ENCODE measurements around the gene SRGAP3.

Gene SRGAP3

DNA sequence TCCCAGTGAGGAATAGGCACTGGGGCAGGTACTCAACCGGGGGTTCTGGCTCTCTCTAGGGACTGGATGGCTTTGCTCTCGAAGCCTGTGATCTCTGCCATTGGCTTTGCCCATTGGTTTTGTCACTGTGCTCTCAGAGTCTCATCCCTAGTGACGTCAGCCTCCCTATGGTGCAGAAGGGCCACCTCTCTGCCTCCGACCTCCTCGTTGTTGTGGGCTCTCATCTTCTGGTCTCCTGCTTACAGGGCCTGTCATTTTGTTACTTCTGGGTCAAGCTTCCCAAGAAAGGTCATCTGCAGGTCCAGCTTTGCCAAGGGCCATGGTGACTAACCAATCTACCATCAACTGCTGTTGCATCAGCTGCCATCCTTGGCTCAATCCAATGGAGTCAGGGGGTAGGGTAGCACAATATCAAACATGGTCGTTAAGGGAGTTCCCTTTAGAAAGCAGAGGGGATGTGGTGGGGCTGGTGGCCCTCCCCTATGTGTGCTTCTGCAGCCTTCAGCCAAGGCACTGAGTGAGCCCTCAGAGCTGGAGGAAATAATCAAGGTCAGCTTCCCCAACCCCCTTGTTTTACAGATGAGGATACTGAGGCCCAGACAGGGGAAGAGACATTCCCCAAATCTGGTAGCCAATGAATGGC, 272.8 kb downstream of the SRGAP3 start:
- Histone ChIP-seq H3K4me1 (ENCODE audit: low read length) (0 out of 2 replicates have a peak, but pooled peaks cover under 1% of the 10 kb centered on the region), H3K36me3 (replicated peaks; ENCODE audit: low read depth, low read length) (no peaks in the 10 kb centered on the region), H3K9ac (ENCODE audit: low read length) (no peak overlapping the region), H3K27ac (ENCODE audit: low read length) (no peak overlapping the region), H3K79me2 (ENCODE audit: low read length) (no peaks in the 10 kb centered on the region), H3K9me3 (ENCODE audit: insufficient read depth, low read length) (0 out of 2 replicates have a peak, but pooled peaks cover 5% of the 10 kb centered on the region), H3K4me2 (ENCODE audit: low read length) (no peak overlapping the region), H3K4me3 (ENCODE audit: low read length) (no peak overlapping the region), H2AFZ (ENCODE audit: low read depth, low read length) (no peak overlapping the region), H3K27me3 (ENCODE audit: low read depth, low read length) (peaks cover 29% of the 10 kb centered on the region), H4K20me1 (ENCODE audit: insufficient read depth, low read length) (no peaks in the 10 kb centered on the region)
- TF ChIP-seq EZH2phosphoT487 (IDR thresholded peaks at IDR 0.05; ENCODE audit: low read depth) = no peak
- TF ChIP-seq, protein P1, sequence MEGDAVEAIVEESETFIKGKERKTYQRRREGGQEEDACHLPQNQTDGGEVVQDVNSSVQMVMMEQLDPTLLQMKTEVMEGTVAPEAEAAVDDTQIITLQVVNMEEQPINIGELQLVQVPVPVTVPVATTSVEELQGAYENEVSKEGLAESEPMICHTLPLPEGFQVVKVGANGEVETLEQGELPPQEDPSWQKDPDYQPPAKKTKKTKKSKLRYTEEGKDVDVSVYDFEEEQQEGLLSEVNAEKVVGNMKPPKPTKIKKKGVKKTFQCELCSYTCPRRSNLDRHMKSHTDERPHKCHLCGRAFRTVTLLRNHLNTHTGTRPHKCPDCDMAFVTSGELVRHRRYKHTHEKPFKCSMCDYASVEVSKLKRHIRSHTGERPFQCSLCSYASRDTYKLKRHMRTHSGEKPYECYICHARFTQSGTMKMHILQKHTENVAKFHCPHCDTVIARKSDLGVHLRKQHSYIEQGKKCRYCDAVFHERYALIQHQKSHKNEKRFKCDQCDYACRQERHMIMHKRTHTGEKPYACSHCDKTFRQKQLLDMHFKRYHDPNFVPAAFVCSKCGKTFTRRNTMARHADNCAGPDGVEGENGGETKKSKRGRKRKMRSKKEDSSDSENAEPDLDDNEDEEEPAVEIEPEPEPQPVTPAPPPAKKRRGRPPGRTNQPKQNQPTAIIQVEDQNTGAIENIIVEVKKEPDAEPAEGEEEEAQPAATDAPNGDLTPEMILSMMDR (IDR thresholded peaks at IDR 0.05; ENCODE audit: low read depth, low read length) = no peak

DNA sequence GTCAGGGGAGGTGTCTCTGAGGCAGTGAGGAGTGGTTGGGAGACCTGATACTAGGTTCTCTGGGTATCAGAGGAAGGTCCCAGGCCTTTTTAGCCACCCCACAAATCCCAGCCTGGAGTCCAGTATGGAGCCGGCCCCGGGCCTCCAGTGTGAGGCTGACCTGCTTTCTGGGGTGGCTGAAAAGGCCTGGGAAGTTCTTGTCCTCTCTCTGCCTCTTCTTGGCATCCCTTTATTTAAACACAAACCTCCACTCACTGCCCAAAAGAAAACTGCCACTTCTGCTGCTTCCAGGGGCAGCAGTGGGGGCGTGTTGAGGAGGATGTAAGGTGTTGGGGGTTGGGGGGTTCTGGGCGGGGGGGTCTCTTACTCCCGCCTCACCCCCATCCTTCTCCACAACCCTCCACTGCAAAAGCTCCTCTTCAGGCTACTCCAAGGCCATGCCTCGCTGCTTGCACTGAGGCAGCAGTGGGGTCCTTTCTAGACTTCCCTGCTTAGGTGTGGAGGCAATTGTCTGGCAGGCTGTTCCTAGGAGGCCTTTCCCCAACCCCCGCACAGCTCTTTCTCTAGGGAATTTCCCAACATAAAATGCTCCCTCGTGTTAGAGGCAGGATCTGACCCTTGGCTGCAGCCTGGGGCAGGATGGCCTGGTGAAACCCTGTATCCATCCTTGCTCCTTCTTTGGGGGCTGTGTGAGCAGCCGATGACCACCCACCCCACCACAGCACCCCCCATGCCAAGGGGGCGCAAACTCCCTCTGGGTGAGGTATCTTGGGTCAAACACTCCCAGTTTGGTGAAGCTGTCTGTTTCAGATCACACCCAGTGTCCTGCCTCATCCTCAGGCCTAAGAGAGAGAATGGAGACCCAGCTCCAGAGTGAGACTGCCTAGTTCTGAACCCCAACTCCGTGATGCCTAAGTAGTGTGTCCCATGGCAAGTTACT, 274.1 kb downstream of the SRGAP3 start:
- peaks cover 4% of the 10 kb centered on the region for H3K4me1 ChIP-seq (ENCODE audit: low read length)
- H3K4me2 ChIP-seq (ENCODE audit: low read length) = no peak overlapping the region
- peak overlapping the region; percentile 52; the same call in 1 of the 2 replicates for H2AFZ ChIP-seq (ENCODE audit: low read depth, low read length)
- H4K20me1 ChIP-seq (ENCODE audit: insufficient read depth, low read length) = no peaks in the 10 kb centered on the region
- H3K79me2 ChIP-seq (ENCODE audit: low read length) = no peaks in the 10 kb centered on the region
- H3K9ac ChIP-seq (ENCODE audit: low read length) = no peak overlapping the region
- TF ChIP-seq EZH2phosphoT487 (IDR thresholded peaks at IDR 0.05; ENCODE audit: low read depth) = no peak
- TF ChIP-seq, protein P1 (IDR thresholded peaks at IDR 0.05; ENCODE audit: low read depth, low read length) = no peak
- no peaks in the 10 kb centered on the region for H3K36me3 ChIP-seq (replicated peaks; ENCODE audit: low read depth, low read length)
- no peak overlapping the region for H3K27ac ChIP-seq (ENCODE audit: low read length)
- H3K9me3 ChIP-seq (ENCODE audit: insufficient read depth, low read length) = 0 out of 2 replicates have a peak, but pooled peaks cover 5% of the 10 kb centered on the region
- peaks cover 28% of the 10 kb centered on the region for H3K27me3 ChIP-seq (ENCODE audit: low read depth, low read length)
- H3K4me3 ChIP-seq (ENCODE audit: low read length) = no peak overlapping the region

DNA sequence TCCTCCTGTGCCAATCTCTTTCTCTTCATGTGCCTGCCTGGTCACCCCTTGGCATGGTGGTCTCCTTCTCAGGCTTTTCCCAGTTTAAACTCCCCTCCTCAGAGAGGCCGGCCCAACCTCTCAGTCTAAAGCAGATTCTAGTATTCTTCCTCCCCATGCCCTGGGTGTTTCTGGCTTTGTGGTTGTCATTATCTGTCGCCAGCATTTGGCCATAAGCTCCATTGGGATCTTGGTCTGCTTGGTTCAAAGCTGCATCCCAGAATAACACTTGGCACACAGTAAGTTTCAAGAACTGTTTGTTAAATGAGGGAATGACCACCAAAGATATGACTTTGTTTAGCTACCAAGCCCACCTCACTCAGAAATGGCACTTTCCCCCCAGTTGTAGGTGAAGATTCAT, 275.0 kb downstream of the SRGAP3 start:
- H3K9me3 ChIP-seq (ENCODE audit: insufficient read depth, low read length) = 0 out of 2 replicates have a peak, but pooled peaks cover 5% of the 10 kb centered on the region
- peaks cover 4% of the 10 kb centered on the region for H3K4me1 ChIP-seq (ENCODE audit: low read length)
- TF ChIP-seq, protein P1 (IDR thresholded peaks at IDR 0.05; ENCODE audit: low read depth, low read length) = no peak
- TF ChIP-seq EZH2phosphoT487 (IDR thresholded peaks at IDR 0.05; ENCODE audit: low read depth) = no peak

DNA sequence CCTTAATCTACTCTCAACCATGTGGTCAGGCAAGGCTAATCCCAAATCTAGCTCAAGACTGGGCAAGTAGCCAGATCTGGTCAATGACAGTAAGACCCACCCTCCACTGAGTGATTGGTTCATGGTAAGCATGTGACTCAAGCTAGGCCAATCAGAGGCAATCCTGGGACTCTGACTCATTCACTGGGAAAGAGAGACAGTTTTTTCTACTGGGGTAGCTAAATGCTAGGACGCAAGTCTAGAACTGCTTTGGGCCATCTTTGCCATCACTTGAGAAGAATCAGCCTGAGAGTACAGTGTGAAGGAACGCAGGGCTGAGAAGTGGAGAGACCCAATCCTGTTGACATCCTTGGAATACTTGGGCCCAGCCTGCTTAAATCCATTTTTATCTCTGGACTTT, 276.8 kb downstream of the SRGAP3 start:
- H3K27ac ChIP-seq (ENCODE audit: low read length) = no peak overlapping the region
- H3K79me2 ChIP-seq (ENCODE audit: low read length) = no peaks in the 10 kb centered on the region
- H3K4me2 ChIP-seq (ENCODE audit: low read length) = no peak overlapping the region
- no peak overlapping the region for H3K9ac ChIP-seq (ENCODE audit: low read length)
- no peaks in the 10 kb centered on the region for H3K9me3 ChIP-seq (ENCODE audit: insufficient read depth, low read length)
- H4K20me1 ChIP-seq (ENCODE audit: insufficient read depth, low read length) = no peaks in the 10 kb centered on the region
- TF ChIP-seq, protein P1 (IDR thresholded peaks at IDR 0.05; ENCODE audit: low read depth, low read length) = no peak
- H3K4me1 ChIP-seq (ENCODE audit: low read length) = peaks cover 8% of the 10 kb centered on the region
- H2AFZ ChIP-seq (ENCODE audit: low read depth, low read length) = no peak overlapping the region
- H3K36me3 ChIP-seq (replicated peaks; ENCODE audit: low read depth, low read length) = no peaks in the 10 kb centered on the region
- no peak overlapping the region for H3K4me3 ChIP-seq (ENCODE audit: low read length)
- H3K27me3 ChIP-seq (ENCODE audit: low read depth, low read length) = 0 out of 2 replicates have a peak, but pooled peaks cover under 1% of the 10 kb centered on the region

More for the DNA sequence above, 275.0 kb downstream of the SRGAP3 start:
- H3K27me3 ChIP-seq (ENCODE audit: low read depth, low read length) = peaks cover 19% of the 10 kb centered on the region
- H3K36me3 ChIP-seq (replicated peaks; ENCODE audit: low read depth, low read length) = no peaks in the 10 kb centered on the region
- H2AFZ ChIP-seq (ENCODE audit: low read depth, low read length) = no peak overlapping the region
- no peaks in the 10 kb centered on the region for H4K20me1 ChIP-seq (ENCODE audit: insufficient read depth, low read length)
- no peak overlapping the region for H3K4me3 ChIP-seq (ENCODE audit: low read length)
- no peak overlapping the region for H3K27ac ChIP-seq (ENCODE audit: low read length)
- no peaks in the 10 kb centered on the region for H3K79me2 ChIP-seq (ENCODE audit: low read length)
- H3K4me2 ChIP-seq (ENCODE audit: low read length) = no peak overlapping the region
- H3K9ac ChIP-seq (ENCODE audit: low read length) = no peak overlapping the region

All from OCI-LY3 (cell line).